HL-60/S4 (cell line): ENCODE results near the gene AP5Z1.

ENCODE experiments used
- in situ Hi-C: fragments of 300-500 bp; cut with MboI; formaldehyde crosslinking; loops from 2 replicates; pipeline ENCODE4 v1.14.3; 2022; ENCODE audit warnings: low sequenced_read_pairs

The AP5Z1 gene, protein sequence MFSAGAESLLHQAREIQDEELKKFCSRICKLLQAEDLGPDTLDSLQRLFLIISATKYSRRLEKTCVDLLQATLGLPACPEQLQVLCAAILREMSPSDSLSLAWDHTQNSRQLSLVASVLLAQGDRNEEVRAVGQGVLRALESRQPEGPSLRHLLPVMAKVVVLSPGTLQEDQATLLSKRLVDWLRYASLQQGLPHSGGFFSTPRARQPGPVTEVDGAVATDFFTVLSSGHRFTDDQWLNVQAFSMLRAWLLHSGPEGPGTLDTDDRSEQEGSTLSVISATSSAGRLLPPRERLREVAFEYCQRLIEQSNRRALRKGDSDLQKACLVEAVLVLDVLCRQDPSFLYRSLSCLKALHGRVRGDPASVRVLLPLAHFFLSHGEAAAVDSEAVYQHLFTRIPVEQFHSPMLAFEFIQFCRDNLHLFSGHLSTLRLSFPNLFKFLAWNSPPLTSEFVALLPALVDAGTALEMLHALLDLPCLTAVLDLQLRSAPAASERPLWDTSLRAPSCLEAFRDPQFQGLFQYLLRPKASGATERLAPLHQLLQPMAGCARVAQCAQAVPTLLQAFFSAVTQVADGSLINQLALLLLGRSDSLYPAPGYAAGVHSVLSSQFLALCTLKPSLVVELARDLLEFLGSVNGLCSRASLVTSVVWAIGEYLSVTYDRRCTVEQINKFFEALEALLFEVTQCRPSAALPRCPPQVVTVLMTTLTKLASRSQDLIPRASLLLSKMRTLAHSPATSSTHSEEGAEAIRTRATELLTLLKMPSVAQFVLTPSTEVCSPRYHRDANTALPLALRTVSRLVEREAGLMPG

DNA sequence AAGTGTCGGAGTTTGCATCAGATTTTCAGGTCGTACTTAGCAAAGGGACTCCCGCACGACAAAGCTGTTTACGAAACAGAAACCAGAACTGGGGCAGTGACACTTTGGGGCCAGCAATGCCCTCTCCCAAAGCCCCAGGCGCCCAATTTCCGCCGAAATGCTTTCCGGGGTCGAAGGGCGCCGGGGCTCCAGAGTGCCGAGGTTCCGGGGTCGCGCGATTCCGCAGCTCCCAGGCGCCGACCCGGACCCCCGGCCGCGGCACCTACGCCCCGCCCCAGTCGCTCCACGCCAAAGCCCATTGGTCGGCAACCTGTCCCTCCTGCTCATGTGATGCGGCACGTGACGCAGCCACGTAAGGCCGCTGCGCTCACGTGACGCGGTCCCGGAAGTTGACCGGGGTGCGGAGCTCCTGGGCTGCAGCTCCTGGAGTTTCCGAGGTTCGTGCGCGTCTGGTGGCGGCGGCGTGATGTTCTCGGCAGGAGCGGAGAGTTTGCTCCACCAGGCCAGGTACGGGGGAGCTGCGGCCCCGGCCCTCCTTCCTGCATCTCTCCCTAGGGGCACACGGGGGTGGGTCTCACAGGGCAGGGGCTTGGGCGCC is at the start of gene AP5Z1:
Gene AP5Z1 (plus strand): TSS at position 374 of the 598 bp plus-strand sequence. CDS start 93 bp downstream, at position 467.
- in situ Hi-C loops: no loop called here

DNA sequence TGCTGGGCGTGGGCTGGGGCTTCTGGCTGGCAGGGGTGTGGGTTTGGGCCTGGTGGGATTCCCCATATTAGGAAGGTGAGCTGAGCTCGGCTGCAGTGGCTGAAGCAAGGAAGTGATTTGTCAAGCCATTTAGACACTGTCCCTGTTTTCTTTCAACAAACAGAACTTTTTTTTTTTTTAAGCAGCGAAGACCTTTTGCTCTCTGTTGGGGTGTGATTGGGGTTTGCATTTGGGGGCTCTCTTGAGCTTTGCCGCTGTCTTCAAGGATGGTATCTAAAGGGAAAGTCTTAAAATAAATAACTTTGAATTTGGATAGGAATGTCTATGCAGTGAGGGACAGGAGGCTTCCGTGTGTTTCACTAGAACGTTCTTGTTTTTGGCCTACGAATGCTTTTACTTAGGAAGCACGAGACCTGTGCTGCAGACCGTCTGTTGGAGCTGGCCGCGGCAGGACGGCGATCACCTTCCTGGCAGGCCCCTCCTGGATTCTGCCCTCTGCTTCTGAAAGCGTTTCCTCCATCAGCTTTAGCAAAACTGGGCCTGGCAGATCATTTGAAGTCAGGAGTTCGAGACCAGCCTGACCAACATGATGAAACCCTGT is 49.5 kb upstream of the AP5Z1 start:
- in situ Hi-C loops: no loop called here

DNA sequence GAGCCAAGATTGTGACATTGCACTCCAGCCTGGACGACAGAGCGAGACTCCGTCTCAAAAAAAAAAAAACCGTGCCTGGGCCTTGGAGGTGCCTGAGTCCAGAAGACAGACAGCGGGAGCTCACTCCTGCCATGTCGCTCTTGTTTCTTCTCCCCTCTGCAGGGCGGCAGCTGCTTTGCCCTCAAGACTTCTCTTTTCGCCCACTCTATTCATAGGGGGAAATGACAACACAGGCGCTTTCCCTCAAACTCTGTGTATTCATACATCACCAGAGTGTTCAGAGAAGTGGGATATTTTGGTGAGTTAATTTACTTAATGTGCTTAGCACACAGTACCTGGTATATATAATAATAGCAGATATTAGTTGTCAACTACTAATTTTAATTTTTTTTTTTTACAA is 48.9 kb upstream of the AP5Z1 start:
- in situ Hi-C loops: no loop called here

DNA sequence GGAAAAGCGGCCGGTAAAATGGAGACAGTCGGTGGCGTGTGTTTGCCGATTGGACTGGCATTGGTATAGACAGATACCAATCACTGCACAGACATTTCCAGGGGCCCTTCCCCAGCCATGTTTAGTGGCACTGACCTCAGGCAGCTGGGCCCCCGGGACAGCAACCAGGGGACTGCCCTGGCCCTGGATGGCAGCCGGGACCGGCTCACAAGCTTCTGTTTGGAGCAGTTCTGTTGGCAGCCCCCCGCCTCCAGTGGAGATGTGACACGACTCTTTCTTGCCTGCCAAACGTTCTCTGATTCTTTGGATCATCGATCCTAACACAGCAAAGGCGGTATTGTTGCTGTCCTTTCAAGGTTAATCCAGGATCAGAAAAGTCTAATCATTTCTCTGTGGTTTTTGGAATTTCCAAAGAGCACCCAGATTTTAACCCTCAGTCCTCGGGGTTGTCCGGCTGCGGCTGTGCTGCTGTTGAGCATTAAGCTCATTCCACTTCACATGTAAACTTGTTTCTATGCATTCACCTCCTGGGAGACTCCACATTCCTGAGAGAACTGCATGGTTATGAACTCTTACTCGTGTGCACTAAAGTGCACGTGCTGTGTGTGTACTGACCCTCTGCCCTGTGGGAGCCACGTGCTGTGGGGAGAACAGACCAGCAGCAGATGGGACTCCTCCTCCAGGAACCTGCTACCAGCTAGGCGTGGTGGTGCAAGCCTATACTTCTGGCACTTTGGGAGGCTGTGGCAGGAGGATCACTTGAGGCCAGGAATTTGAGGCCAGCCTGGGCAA is 47.3 kb upstream of the AP5Z1 start:
- in situ Hi-C loops: no loop called here

DNA sequence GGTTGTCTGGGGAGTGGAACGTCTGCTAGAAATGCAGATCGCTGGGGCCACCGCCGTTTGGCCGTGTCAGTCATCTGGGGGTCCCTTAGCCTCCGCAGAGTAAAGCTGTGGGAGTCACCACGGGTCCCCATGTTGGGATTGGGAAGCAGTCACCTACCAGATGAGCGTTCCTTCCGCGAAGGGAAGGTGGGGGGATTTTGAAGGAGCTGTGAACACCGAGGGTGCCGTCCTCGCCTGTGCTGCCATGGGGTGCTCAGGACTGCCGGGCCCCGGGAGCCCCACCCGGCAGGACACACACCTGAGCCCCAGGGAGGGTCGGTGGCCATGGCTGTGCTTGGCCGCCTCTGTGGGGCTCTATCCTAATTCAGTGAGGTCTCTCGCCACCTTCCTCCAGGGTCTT is 46.2 kb upstream of the AP5Z1 start:
- in situ Hi-C loops: no loop called here

DNA sequence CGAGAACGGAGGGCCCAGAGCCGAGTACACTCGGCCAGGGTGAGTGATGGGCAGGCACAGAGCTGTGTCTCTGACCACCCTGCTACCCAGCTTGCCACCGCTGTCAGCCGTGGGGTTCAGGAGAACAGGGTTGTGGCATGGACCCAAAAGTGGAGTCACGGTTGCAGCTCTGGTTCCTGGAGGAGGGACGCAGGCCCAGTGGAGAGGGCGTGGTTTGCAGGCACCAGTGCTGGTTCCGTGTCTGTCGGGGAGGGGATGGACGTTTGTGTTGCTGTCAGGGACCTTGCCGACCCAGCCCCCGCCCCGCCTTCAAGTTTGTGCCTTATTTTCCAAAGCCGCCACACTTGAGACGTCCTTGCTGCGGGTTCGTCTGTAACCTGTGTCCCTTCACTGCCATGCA is 45.1 kb upstream of the AP5Z1 start:
- in situ Hi-C loops: no loop called here

DNA sequence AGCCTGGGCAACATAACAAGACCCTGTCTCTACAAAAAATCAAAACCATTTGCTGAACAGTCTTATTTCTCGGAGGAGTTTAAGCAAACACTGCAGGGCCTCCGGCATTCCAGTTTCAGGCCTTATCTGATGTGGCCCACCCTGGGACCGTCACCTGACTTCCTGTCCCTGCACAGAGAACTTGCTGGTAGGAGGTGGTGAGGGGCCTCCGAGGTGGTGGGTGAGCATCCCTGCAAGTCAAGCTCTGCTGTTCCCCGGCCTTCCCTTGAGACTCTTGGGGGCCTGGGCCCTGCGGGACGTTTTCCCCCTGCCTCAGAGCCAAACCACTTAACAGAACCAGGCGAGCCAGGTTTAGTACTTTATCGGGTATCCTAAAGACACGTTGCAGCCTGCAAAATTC is 44.5 kb upstream of the AP5Z1 start:
- in situ Hi-C loops: no loop called here

DNA sequence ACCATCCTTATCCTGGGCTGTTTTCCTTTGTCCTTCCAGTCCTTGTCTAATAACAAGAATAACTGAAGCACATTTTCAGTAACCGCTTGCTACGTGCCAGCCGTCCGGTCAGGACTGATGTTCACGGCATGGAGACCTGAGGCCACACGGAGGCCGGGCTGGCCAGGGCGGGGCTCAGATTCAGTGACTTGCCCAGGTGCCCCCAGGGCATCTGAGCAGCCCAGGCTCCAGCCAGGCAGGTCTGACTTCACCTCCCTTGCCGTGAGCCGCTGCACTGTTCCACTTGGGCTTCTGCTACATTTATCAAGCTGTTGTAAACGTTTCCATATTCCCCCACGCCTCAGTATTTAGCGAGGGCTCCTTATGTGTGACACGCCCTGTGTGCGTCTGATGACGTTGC is 43.6 kb upstream of the AP5Z1 start:
- in situ Hi-C loops: no loop called here

DNA sequence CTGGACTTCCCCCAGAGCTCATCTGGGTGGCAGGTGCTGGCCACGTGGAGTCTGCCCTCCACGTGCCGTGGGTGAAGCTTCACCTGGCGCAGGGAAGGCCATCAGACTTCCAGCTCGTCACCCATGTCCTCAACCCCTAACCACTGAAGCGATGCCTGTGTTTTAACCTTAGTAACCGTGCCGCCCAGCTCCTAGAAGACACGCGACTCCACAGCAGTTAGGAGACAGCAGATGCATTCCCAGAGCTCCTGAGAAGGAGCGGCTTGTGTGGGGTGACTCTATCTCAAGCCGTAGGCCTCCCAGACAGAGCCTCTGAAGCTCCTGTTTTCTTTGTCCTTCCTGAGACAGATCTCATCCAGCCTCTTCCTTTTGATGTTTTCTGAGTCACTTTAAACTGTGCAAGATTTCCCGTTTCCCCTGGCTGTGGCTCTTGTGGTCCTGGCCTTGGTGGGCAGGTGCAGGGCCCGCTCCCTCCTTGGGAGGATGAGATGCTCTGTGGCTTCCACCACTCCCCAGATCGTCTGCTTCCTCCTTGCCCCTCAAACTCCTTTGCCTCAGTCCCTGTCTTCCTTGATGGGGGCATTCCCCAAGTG is 41.4 kb upstream of the AP5Z1 start:
- in situ Hi-C loops: no loop called here

DNA sequence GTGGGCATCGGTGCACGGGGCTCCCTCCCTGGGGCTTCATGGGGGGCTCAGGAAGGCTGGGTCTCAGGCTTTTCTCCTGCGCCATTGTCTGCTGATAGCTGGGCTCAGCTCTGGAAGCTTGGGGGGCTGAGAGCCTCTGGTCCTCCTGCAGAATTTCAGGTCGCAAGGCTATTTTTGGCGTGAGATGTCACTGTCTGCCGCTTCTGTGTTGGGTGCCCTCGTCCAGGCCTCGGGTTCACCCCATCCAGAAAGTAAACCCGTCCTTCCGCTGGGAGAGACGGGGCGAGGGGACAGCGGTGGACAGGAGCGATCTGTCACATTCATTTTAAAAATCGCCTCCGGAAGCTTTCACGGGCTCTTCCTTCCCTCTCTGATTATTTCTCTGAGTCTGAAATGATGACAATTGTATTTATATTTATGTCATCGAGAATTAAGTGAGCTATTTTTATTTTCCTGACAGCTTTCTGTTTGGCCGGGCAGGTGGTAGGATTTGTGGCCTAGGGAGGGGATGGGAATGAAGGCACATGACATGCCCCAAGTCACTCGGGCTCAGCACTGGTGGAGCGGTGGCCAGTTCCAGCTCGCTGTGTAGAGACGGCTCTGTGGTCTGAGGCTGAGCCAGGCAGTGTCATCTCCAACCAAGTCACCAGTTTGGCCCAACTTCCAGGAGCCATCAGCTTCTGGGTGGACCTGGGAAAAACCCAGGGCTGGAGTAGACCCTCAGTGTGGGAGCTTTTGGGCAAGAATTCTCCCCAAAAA is 40.7 kb upstream of the AP5Z1 start:
- in situ Hi-C loops: no loop called here

DNA sequence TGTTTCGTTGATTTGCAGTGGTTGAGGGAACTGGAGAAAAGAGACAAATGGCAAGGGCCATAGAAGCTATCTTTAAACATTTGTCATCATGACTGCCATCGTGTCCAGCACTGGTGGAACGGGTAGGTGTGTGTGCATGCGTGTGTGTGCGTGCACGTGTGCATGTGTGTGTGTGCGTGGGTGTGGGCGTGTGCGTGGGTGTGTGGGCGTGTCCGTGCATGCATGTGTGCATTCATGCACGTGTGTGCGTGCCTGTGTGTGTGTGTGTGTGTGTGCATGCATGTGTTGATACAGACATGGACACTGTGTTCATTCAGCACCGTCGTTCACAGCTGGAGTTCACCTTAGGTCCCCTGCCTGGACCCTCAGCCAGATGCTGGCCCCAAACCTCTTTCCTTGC is 38.1 kb upstream of the AP5Z1 start:
- in situ Hi-C loops: no loop called here

DNA sequence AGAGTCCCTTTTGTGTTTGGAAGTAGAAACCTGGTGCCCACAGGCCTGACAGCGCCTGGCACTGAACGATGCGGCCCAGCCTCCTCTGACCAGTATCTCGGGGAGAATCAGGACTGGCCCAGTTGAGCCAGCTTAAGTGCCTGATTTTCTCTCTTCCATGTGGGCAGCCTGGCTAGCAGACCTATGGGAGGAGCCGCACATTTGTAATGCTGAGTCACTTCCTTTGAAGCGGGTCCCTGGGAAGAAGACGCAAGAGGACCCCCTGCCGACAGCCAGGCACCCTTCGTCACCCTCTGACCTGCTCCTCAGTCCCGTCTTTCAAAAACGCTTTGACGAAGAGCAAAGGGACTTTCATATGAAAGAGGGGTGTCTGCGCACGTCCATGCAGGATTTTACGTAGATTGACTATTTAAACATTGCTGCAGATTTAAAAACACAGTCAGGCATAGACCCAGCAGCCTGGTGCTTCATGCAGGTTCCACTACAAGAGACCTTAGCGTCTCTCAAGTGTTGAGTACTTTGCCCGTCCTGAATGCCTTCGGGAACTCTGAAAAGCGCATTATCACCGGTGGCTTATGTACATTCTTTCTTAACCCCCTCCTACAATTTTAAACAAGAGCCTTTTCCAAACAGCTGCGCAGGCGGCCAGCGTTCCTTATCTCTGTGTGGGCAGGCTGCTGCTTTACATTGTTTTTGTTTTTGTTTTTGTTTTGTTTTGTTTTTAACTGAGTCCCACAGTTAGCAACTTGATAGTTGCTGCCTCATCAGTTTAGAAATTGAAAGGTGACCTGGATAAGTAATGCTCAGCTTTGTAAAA is 36.5 kb upstream of the AP5Z1 start:
- in situ Hi-C loops: no loop called here

DNA sequence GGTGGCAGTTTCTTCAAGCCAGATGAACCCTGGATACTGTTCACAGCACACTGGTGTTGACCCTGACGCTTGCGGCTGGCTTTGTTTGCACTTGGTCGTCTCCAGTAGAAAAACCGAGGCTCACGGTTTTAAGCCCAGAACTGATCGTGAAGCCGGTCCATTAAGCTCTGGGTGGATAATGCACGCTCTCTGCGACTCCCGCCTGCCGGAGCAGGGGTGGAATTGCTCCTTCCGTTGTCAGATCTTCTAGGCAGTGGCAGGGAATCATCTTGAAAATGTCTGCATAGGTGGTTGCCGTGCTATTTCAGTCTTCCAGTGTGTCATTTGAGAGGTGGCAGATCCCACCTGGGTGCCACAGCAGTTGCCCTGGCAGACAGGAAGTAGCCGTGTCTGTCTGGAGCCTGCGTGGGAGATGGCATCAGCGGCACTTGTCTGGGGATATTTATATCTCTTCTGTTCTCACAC is 35.9 kb upstream of the AP5Z1 start:
- in situ Hi-C loops: no loop called here

DNA sequence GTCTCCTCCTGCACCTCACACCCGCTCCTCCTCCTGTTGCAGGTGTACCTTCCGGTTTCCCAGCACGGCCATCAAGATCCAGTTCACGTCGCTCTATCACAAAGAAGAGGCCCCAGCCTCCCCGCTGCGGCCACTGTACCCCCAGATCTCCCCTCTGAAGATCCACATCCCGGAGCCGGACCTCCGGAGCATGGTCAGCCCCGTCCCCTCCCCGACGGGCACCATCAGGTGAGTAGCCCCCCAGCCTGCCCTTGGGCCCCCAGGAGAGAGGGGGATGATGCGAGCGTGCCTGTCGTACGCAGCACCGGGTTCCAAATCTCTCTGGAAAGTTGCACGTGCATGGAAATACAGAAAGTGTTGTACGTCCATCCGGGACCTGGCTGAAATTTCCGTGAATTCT is 34.6 kb upstream of the AP5Z1 start:
- in situ Hi-C loops: no loop called here

DNA sequence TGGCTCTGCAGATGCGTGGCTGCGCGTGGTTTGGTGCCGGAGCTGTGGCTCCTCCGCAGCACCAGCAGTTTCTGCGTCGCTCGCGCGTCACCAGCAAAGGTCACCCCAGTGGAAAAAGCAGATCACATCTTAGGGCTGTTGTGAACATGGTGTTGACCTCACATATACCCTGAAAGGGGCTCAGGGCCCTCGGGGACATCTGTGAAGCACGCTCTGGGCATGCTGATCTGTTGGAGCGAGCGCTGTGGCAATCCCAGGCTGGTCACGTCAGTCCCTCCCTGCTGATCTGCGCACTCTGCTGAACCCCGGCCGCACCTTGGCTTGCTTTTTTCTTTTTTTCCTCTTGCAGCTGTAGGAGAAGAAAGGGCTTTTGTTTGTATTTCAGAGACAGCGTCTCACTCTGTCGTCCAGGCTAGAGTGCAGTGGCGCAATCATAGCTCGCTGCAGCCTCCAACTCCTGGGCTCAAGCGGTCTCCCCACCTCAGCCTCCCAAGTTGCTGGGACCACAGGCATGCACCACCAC is 33.3 kb upstream of the AP5Z1 start:
- in situ Hi-C loops: no loop called here

DNA sequence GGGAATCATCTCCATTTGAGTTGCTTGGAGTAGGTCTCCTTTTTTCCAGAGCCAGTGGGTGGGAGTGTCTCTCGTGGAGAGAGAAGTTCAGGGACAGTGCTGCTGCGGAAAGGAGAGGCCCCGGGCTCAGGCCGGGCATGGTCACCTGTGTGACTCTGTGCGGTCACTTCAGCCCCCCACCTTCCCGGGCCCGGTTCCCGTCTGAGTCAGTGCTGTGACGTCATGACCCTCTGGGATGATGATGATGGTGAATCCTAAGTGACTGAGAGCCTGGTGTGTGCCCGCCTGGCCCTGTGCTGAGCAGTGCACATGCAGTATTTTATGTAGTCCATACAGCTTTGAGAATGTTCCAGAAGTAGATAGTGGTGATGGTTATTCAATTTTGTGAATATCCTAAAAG is 32.6 kb upstream of the AP5Z1 start:
- in situ Hi-C loops: no loop called here

DNA sequence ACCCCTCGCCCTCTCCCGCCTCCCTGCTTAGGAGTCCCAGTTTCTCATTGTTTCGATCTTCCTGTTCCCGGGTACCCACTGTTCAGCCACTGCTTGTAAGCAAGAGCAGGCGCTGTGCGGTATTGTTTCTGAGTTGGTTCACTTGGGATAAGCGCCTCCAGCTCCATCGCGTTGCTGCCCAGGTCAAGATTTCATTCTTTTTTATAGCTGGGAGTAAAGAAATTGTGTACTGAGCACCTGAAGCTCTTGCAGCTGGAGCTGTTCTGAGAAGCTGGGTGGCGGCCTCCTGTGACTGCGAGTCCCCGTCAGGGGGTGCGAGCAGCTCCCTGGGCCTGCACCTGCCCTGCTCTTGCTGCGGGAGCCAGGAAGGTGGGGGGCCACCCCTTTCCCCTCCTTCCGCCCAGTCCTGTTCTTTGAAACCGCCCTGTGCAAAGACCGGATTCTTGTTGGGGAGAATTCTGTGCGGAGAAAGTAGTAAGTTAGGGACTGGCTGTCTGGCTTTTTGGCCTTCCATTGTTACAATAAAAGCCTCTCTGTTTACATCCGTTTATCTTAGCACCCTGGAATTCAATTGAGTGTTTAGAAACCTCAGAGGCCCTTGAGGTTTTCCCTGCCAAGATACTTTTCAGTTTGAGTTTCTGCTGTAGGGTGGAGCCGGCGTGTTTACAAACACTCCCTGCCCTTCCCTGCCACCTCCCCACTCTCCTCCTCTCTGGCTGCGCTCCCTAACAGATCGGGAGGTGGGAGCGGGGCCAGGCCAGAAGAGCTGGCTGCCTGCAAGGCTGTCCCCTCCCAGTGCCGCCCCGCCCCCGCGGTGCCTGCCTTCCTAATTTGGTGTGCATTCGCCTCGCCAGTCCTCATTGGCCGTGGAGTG is 30.8 kb upstream of the AP5Z1 start:
- in situ Hi-C loops: no loop called here
